HEK293 (cell line): ENCODE data around the gene TEKT5.
A peak's percentile ranks its signal among the peaks of the same experiment; 100 is the strongest.

ENCODE experiments used
- BCL11A ChIP-seq: fragments of 450-650 bp; formaldehyde crosslinking; IDR thresholded peaks from 2 replicates; pipeline ENCODE4 v1.5.1; 2016; ENCODE audit warnings: low read depth, missing biosample characterization, missing genetic modification characterization
- BCL11B ChIP-seq: fragments of 450-650 bp; formaldehyde crosslinking; IDR thresholded peaks from 2 replicates; pipeline ENCODE4 v1.5.1; 2016; ENCODE audit warnings: low read depth, missing biosample characterization, missing genetic modification characterization
- BCL6B ChIP-seq: fragments of 450-650 bp; formaldehyde crosslinking; IDR thresholded peaks from 2 replicates; pipeline ENCODE4 v1.5.1; 2017; ENCODE audit warnings: missing biosample characterization, missing genetic modification characterization
- EGR2 ChIP-seq: fragments of 450-650 bp; formaldehyde crosslinking; IDR thresholded peaks from 2 replicates; pipeline ENCODE4 v1.5.1; 2016; ENCODE audit warnings: low read depth, missing biosample characterization, missing genetic modification characterization
- ELK4 ChIP-seq: IDR thresholded peaks from 2 replicates; pipeline ENCODE4 v1.6.1; 2011; ENCODE audit warnings: mild to moderate bottlenecking, low read depth, low read length, borderline replicate concordance
- KLF10 ChIP-seq: fragments of 450-650 bp; IDR thresholded peaks from 2 replicates; pipeline ENCODE4 v1.5.1; 2018; ENCODE audit warnings: missing biosample characterization, mild to moderate bottlenecking, missing genetic modification characterization
- PRDM10 ChIP-seq: fragments of 450-650 bp; formaldehyde crosslinking; IDR thresholded peaks from 2 replicates; pipeline ENCODE4 v1.5.1; 2016; ENCODE audit warnings: missing biosample characterization, missing genetic modification characterization
- SP7 ChIP-seq: fragments of 450-650 bp; formaldehyde crosslinking; IDR thresholded peaks from 2 replicates; pipeline ENCODE4 v1.5.1; 2016; ENCODE audit warnings: missing biosample characterization, missing genetic modification characterization
- WT1 ChIP-seq: fragments of 450-650 bp; formaldehyde crosslinking; IDR thresholded peaks from 2 replicates; pipeline ENCODE4 v1.5.1; 2016; ENCODE audit warnings: missing biosample characterization, missing genetic modification characterization
- ZBTB48 ChIP-seq: fragments of 450-650 bp; formaldehyde crosslinking; IDR thresholded peaks from 2 replicates; pipeline ENCODE4 v1.5.1; 2016; ENCODE audit warnings: missing biosample characterization, missing genetic modification characterization
- ZFP69B ChIP-seq: fragments of 450-650 bp; formaldehyde crosslinking; IDR thresholded peaks from 2 replicates; pipeline ENCODE4 v1.5.1; 2016; ENCODE audit warnings: missing biosample characterization, missing genetic modification characterization
- ZNF112 ChIP-seq: fragments of 450-650 bp; formaldehyde crosslinking; IDR thresholded peaks from 2 replicates; pipeline ENCODE4 v1.5.0; 2017; ENCODE audit warnings: missing biosample characterization, missing genetic modification characterization
- ZNF211 ChIP-seq: fragments of 450-650 bp; formaldehyde crosslinking; IDR thresholded peaks from 2 replicates; pipeline ENCODE4 v1.5.1; 2016; ENCODE audit warnings: low read depth, missing biosample characterization, missing genetic modification characterization
- ZNF24 ChIP-seq: fragments of 450-650 bp; formaldehyde crosslinking; IDR thresholded peaks from 2 replicates; pipeline ENCODE4 v1.5.1; 2016; ENCODE audit warnings: missing biosample characterization, missing genetic modification characterization
- ZNF280C ChIP-seq: fragments of 450-650 bp; formaldehyde crosslinking; IDR thresholded peaks from 2 replicates; pipeline ENCODE4 v1.5.1; 2016; ENCODE audit warnings: missing biosample characterization, missing genetic modification characterization
- ZNF335 ChIP-seq: fragments of 450-650 bp; formaldehyde crosslinking; conservative IDR thresholded peaks from 2 replicates; pipeline ENCODE4 v1.5.1; 2016; ENCODE audit warnings: missing biosample characterization, missing genetic modification characterization
- ZNF341 ChIP-seq: fragments of 450-650 bp; formaldehyde crosslinking; IDR thresholded peaks from 2 replicates; pipeline ENCODE4; 2016; ENCODE audit warnings: low read depth, missing biosample characterization, missing genetic modification characterization
- ZNF362 ChIP-seq: fragments of 450-650 bp; formaldehyde crosslinking; IDR thresholded peaks from 2 replicates; pipeline ENCODE4 v1.5.1; 2016; ENCODE audit warnings: missing biosample characterization, missing genetic modification characterization
- ZNF366 ChIP-seq: fragments of 450-650 bp; formaldehyde crosslinking; conservative IDR thresholded peaks from 2 replicates; pipeline ENCODE4 v1.5.1; 2016; ENCODE audit warnings: missing biosample characterization, missing genetic modification characterization
- ZNF37A ChIP-seq: fragments of 450-650 bp; IDR thresholded peaks from 2 replicates; pipeline ENCODE4 v1.5.1; 2018; ENCODE audit warnings: missing biosample characterization, missing genetic modification characterization
- ZNF404 ChIP-seq: fragments of 450-650 bp; formaldehyde crosslinking; IDR thresholded peaks from 2 replicates; pipeline ENCODE4 v1.5.1; 2017; ENCODE audit warnings: missing biosample characterization, missing genetic modification characterization
- ZNF48 ChIP-seq: fragments of 450-650 bp; formaldehyde crosslinking; IDR thresholded peaks from 2 replicates; pipeline ENCODE4 v1.5.1; 2016; ENCODE audit warnings: missing biosample characterization, missing genetic modification characterization
- ZNF513 ChIP-seq: fragments of 450-650 bp; IDR thresholded peaks from 2 replicates; pipeline ENCODE4 v1.5.1; 2018; ENCODE audit warnings: missing biosample characterization, missing genetic modification characterization
- ZNF555 ChIP-seq: fragments of 450-650 bp; formaldehyde crosslinking; conservative IDR thresholded peaks from 2 replicates; pipeline ENCODE4 v1.5.1; 2017; ENCODE audit warnings: missing biosample characterization, mild to moderate bottlenecking, missing genetic modification characterization, inconsistent platforms
- ZNF704 ChIP-seq: fragments of 450-650 bp; formaldehyde crosslinking; IDR thresholded peaks from 2 replicates; pipeline ENCODE4 v1.5.1; 2016; ENCODE audit warnings: missing biosample characterization, missing genetic modification characterization
- ZNF785 ChIP-seq: fragments of 450-650 bp; formaldehyde crosslinking; IDR thresholded peaks from 2 replicates; pipeline ENCODE4 v1.5.1; 2016; ENCODE audit warnings: missing biosample characterization, missing genetic modification characterization
- ZNF843 ChIP-seq: fragments of 450-650 bp; formaldehyde crosslinking; IDR thresholded peaks from 2 replicates; pipeline ENCODE4 v1.5.1; 2016; ENCODE audit warnings: missing biosample characterization, missing genetic modification characterization

Gene TEKT5

GRCh38 chr16:10738231-10739077, 43.7 kb upstream of the TEKT5 start (continued):
- peak; percentile 95 for TF ChIP-seq BCL11A (tag by site-specific recombination)
- TF ChIP-seq ZNF280C (tag by site-specific recombination) = no peak
- no peak for TF ChIP-seq BCL11B
- TF ChIP-seq ZNF785 (tag by site-specific recombination) = no peak
- TF ChIP-seq ZNF362 (tag by site-specific recombination) = peak; percentile 92
- peak; percentile 54; the same call in 1 of the 2 replicates for TF ChIP-seq EGR2 (tag by site-specific recombination)
- 0 out of 2 replicates have a peak, but pooled peaks have one; percentile 31 for TF ChIP-seq PRDM10 (tag by site-specific recombination)
- TF ChIP-seq ZBTB48 (tag by site-specific recombination) = no peak
- peak; percentile 28; the same call in 1 of the 2 replicates for TF ChIP-seq ZFP69B
- peak; percentile 90 for TF ChIP-seq SP7 (tag by site-specific recombination)
- TF ChIP-seq ZNF341 (tag by site-specific recombination) = no peak
- no peak for TF ChIP-seq ELK4
- no peak for TF ChIP-seq ZNF37A (tag by site-specific recombination)
- TF ChIP-seq ZNF404 = no peak
- TF ChIP-seq ZNF513 (tag by site-specific recombination) = no peak
- TF ChIP-seq KLF10 = peak; percentile 38; the same call in 1 of the 2 replicates
- TF ChIP-seq ZNF48 (tag by site-specific recombination) = no peak
- peak; percentile 44 for TF ChIP-seq ZNF335 (tag by site-specific recombination)
- no peak; the same call in 1 of the 2 replicates for TF ChIP-seq ZNF843 (tag by site-specific recombination)
- TF ChIP-seq ZNF211 (tag by site-specific recombination) = no peak
- 0 out of 2 replicates have a peak, but pooled peaks have one; percentile 57 for TF ChIP-seq ZNF24 (tag by site-specific recombination)
- no peak; the same call in 1 of the 2 replicates for TF ChIP-seq ZNF366 (tag by site-specific recombination)
- no peak for TF ChIP-seq ZNF704 (tag by site-specific recombination)
- TF ChIP-seq WT1 (tag by site-specific recombination) = no peak; the same call in 1 of the 2 replicates
- TF ChIP-seq ZNF112 = no peak
- no peak for TF ChIP-seq ZNF555 (tag by site-specific recombination)
- no peak for TF ChIP-seq BCL6B
